Suprapubic skin (tissue), 3 donors: Measurements from ENCODE around the gene CKMT1A.
"Not testable (repeated sequence)": the region's sequence is repeated elsewhere in the genome, so short reads cannot be mapped to it uniquely, and the experiment has no call there.

Experiments
- CTCF ChIP-seq, 2 donors: fragments of 200-600 bp in 1 of 2; fragments of 450-650 bp in 1 of 2; sonication (generic) in 1 of 2; IDR thresholded peaks; one replicate each; pipeline ENCODE4 v1.5.1; 2016 to 2019; ENCODE audit warnings: antibody characterized with exemption in 2 of 2, mild to moderate bottlenecking in 1 of 2, moderate library complexity in 1 of 2
- POLR2A ChIP-seq, 2 donors: fragments of 450-650 bp; IDR thresholded peaks; one replicate each; pipeline ENCODE4 v1.6.1; 2017; ENCODE audit warnings: antibody characterized with exemption in 2 of 2, mild to moderate bottlenecking in 2 of 2, moderate library complexity in 2 of 2

- not testable (repeated sequence) for TF ChIP-seq CTCF, POLR2A (IDR thresholded peaks at IDR 0.05)
These were observed 32.6 kb downstream of the CKMT1A start for GRCh38 chr15:43726306-43726705.
